Measurements from ENCODE around the gene NBPF26.
"Not testable (repeated sequence)": the region's sequence is repeated elsewhere in the genome, so short reads cannot be mapped to it uniquely, and the experiment has no call there.

NBPF26 gene

GRCh38 chr1:120844186-120844944, 120.6 kb downstream of the NBPF26 start:
- TF ChIP-seq, protein P1, sequence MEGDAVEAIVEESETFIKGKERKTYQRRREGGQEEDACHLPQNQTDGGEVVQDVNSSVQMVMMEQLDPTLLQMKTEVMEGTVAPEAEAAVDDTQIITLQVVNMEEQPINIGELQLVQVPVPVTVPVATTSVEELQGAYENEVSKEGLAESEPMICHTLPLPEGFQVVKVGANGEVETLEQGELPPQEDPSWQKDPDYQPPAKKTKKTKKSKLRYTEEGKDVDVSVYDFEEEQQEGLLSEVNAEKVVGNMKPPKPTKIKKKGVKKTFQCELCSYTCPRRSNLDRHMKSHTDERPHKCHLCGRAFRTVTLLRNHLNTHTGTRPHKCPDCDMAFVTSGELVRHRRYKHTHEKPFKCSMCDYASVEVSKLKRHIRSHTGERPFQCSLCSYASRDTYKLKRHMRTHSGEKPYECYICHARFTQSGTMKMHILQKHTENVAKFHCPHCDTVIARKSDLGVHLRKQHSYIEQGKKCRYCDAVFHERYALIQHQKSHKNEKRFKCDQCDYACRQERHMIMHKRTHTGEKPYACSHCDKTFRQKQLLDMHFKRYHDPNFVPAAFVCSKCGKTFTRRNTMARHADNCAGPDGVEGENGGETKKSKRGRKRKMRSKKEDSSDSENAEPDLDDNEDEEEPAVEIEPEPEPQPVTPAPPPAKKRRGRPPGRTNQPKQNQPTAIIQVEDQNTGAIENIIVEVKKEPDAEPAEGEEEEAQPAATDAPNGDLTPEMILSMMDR (IDR thresholded peaks at IDR 0.05; ENCODE audit: control insufficient read depth, insufficient read depth, low read depth, low read length, missing control alignments), result peak; percentile 44
- DNase-seq (ENCODE audit: low read depth), result not testable (repeated sequence)
- peak overlapping the region; percentile 49 for H3K4me3 ChIP-seq (ENCODE audit: control insufficient read depth, low read depth, low read length)

DNA sequence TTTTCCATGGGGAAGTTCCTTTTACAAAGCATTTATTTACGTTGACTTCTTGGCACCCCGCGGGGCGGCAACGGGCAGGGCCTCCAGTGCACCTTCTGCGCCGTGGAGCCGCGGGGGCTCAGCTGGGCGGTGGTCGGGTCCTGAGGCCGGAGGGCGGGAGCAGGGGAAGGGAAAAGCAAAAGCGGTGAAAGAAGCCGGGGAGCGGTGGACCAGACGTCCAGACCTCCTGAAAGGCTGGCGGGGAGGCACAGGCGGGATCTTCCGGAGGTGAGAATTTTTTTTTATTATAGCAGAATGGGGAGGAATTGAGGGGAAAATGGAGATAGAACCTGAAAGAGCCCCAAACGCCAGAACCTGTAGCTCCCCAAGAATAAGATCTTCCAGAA, 121.2 kb downstream of the NBPF26 start:
- H3K4me3 ChIP-seq (ENCODE audit: control insufficient read depth, low read depth, low read length), result peak overlapping the region; percentile 23
- not testable (repeated sequence) for DNase-seq (ENCODE audit: low read depth)

- not testable (repeated sequence) for DNase-seq (ENCODE audit: low read depth); H3K4me3 ChIP-seq (ENCODE audit: control insufficient read depth, low read depth, low read length)
These were observed 125.9 kb downstream of the NBPF26 start for GRCh38 chr1:120849400-120850286.

- H3K4me3 ChIP-seq (ENCODE audit: control insufficient read depth, low read depth, low read length), result peak overlapping the region; percentile 8; the same call in 1 of the 2 replicates
- not testable (repeated sequence) for DNase-seq (ENCODE audit: low read depth)
These were observed 126.5 kb downstream of the NBPF26 start for GRCh38 chr1:120850287-120850536.

GRCh38 chr1:120850537-120851421, 127.0 kb downstream of the NBPF26 start:
- H3K4me3 ChIP-seq (ENCODE audit: control insufficient read depth, low read depth, low read length), result peak overlapping the region; percentile 35
- DNase-seq (ENCODE audit: low read depth), result peak; percentile 73

DNA sequence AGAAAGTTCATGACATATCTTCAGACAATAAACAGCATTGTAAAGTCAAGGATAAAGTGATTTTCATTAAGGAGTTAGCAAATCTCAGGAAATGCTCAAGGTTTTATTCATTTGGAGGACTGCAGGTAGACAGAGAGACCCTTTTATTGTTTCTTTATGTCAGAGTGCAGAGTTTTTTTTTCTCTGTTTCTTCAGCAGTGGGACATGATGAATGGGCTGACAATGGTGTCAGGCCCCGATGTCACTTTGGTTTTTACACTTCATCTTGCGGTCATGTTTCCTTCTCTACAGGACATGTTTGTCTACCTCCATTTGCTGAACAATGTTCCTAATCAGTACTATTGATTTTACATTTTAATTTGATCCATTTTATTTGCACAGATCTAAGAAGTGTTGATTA, 134.4 kb downstream of the NBPF26 start:
- DNase-seq (ENCODE audit: low read depth); H3K4me3 ChIP-seq (ENCODE audit: control insufficient read depth, low read depth, low read length): not testable (repeated sequence)

GRCh38 chr1:120859615-120860234, 136.0 kb downstream of the NBPF26 start:
- not testable (repeated sequence) for DNase-seq (ENCODE audit: low read depth); H3K4me3 ChIP-seq (ENCODE audit: control insufficient read depth, low read depth, low read length)

- not testable (repeated sequence) for H3K4me3 ChIP-seq (ENCODE audit: control insufficient read depth, low read depth, low read length)
These were observed 154.5 kb downstream of the NBPF26 start for GRCh38 chr1:120878206-120878605.

DNA sequence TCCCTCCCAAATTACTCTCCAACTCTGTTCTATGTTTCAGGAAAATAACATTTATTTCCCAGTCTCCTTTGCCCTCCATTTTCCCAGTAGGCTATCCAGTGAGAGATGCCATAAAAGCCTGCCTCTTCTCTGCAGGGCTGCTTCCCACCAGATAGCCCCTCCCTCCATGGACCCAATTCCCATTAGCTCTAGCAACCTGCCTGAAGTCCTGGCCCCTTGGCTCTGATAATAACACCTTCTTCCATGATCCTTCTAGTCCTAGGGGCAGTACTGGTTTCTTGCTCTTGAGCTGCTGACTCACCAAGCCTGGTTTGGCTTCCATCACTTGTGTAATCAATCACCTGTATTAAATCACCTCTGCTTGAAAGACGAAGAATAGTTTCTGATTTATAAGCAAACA, 156.3 kb downstream of the NBPF26 start:
- not testable (repeated sequence) for DNase-seq (ENCODE audit: low read depth); H3K4me3 ChIP-seq (ENCODE audit: control insufficient read depth, low read depth, low read length)

More at GRCh38 chr1:120878206-120878605, 154.5 kb downstream of the NBPF26 start:
- DNase-seq (ENCODE audit: low read depth), result not testable (repeated sequence)

- not testable (repeated sequence) for H3K4me3 ChIP-seq (ENCODE audit: control insufficient read depth, low read depth, low read length); DNase-seq (ENCODE audit: low read depth)
These were observed 158.2 kb downstream of the NBPF26 start for GRCh38 chr1:120881934-120882333.

Measured in AG09309 (cell line).